ENCODE results near the gene SPEF1. TPM values are rescaled to one million over a fixed set of nuclear protein-coding genes. Genes with fewer than 3 reads are reported as not detected.

SPEF1 gene
- total RNA-seq, 1 donor from 2014 or later = under 0.01 TPM

DNA sequence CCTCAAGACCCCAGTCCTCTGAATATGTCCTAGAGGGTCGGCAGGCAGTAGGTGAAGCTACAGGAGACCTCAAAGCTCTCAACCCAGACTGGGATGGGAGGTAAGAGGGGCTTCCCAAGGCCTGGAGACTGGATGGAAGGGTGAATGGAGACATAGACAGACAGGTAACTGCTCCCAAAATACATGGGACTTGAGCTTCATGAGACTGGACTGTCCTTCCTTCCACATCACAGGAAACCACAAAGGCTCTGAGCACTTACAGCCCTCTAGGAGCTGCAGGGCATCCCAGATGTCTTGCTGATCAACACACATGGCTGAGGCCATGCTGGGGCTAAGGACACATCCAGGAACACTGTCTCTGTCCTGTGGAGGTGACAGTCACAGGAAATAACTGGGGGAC, 37.2 kb downstream of the SPEF1 start:
- Histone ChIP-seq H3K36me3 (ENCODE audit: control insufficient read depth, insufficient read depth, low read length) (no peaks in the 10 kb centered on the region), H3K4me3 (ENCODE audit: low read depth, low read length) (no peak overlapping the region), H3K27me3 (ENCODE audit: control insufficient read depth, insufficient read depth, low read length) (peaks cover 7% of the 10 kb centered on the region)
- no peak for TF ChIP-seq CTCF (IDR thresholded peaks at IDR 0.05; ENCODE audit: insufficient read depth, low read length, severe bottlenecking)
- FAIRE-seq (peak; percentile 70), DNase-seq (ENCODE audit: low read depth) (no peak)

GRCh38 chr20:3743251-3743650, 38.0 kb downstream of the SPEF1 start:
- no peak for DNase-seq (ENCODE audit: low read depth)
- Histone ChIP-seq H3K36me3 (ENCODE audit: control insufficient read depth, insufficient read depth, low read length) (no peaks in the 10 kb centered on the region), H3K4me3 (ENCODE audit: low read depth, low read length) (no peak overlapping the region), H3K27me3 (ENCODE audit: control insufficient read depth, insufficient read depth, low read length) (peaks cover 2% of the 10 kb centered on the region)
- FAIRE-seq = no peak
- TF ChIP-seq CTCF (IDR thresholded peaks at IDR 0.05; ENCODE audit: insufficient read depth, low read length, severe bottlenecking) = no peak

DNA sequence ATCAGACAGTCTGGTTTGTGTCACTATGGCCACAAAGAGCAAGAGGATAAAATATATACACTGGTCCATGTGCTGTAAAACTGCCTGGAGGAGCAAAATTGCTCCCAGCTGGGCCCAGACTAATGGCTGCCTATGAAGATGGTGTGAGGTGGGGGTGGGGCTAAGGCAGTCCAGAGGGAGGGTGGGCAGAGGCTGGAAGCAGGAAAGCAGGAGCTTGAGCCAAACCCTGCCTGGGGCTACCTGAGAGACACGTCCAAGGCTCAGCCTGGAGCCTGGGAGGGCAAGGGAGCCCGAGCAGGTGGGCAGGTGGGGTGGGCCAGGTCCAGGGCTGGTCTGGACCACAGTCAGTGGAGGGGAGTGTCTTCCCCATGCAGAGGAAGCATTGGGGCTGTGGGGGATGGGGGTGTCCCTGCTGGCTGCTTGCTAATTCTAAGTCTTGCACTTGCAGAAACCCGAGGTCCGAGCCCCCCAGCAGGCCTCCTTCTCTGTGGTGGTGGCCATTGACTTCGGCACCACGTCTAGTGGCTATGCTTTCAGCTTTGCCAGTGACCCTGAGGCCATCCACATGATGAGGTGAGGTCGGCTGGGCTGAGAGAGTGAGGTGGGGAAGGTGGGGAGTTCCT, 39.3 kb downstream of the SPEF1 start:
- Histone ChIP-seq H3K27me3 (ENCODE audit: control insufficient read depth, insufficient read depth, low read length) (peaks cover 2% of the 10 kb centered on the region), H3K36me3 (ENCODE audit: control insufficient read depth, insufficient read depth, low read length) (no peaks in the 10 kb centered on the region), H3K4me3 (ENCODE audit: low read depth, low read length) (no peak overlapping the region)
- no peak for TF ChIP-seq CTCF (IDR thresholded peaks at IDR 0.05; ENCODE audit: insufficient read depth, low read length, severe bottlenecking)
- FAIRE-seq (no peak), DNase-seq (ENCODE audit: low read depth) (no peak)

- H3K27me3 ChIP-seq (ENCODE audit: control insufficient read depth, insufficient read depth, low read length) = peaks cover 2% of the 10 kb centered on the region
- FAIRE-seq (no peak), DNase-seq (ENCODE audit: low read depth) (no peak)
- TF ChIP-seq CTCF (IDR thresholded peaks at IDR 0.05; ENCODE audit: insufficient read depth, low read length, severe bottlenecking) = no peak
- no peaks in the 10 kb centered on the region for H3K36me3 ChIP-seq (ENCODE audit: control insufficient read depth, insufficient read depth, low read length)
- H3K4me3 ChIP-seq (ENCODE audit: low read depth, low read length) = no peak overlapping the region
Observed at GRCh38 chr20:3740615-3741301, 40.5 kb downstream of the SPEF1 start.

DNA sequence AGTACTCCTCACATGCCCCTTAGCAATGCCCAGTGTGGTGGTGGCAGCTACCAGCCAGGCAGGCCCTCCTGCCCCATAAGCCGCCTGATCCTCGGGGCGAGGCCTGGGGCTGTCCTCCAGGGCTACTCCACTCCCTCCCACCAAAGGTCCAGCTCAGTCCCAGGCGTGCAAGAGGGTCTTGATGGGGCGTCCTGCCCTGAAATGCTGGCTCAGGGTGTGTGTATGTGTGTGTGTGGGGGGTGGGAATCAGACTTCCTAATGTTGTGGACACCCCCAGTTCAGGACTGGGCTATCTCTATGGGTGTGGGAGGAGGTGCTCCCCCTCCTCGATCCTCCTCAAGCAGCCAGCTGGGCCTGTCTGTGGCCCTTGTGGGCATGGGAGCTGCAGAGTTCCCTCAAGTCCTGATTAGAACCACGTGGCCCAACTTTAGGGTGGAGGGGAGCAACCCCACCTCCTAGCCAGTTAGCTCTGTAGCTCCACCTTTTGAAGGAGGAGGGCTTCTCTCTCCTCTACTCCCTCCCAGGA, 41.3 kb downstream of the SPEF1 start:
- peaks cover 2% of the 10 kb centered on the region for H3K27me3 ChIP-seq (ENCODE audit: control insufficient read depth, insufficient read depth, low read length)
- no peak overlapping the region for H3K4me3 ChIP-seq (ENCODE audit: low read depth, low read length)
- no peak for FAIRE-seq
- no peaks in the 10 kb centered on the region for H3K36me3 ChIP-seq (ENCODE audit: control insufficient read depth, insufficient read depth, low read length)
- no peak for TF ChIP-seq CTCF (IDR thresholded peaks at IDR 0.05; ENCODE audit: insufficient read depth, low read length, severe bottlenecking)
- DNase-seq (ENCODE audit: low read depth) = no peak
